ENCODE data around the gene CHST11.
"Not testable (repeated sequence)": the region's sequence is repeated elsewhere in the genome, so short reads cannot be mapped to it uniquely, and the experiment has no call there.

CHST11 gene

GRCh38 chr12:104532636-104533035, 75.9 kb downstream of the CHST11 start:
- DNase-seq: no peak

GRCh38 chr12:104533134-104533533, 76.4 kb downstream of the CHST11 start:
- DNase-seq: no peak

GRCh38 chr12:104534162-104534856, 77.6 kb downstream of the CHST11 start:
- DNase-seq: no peak

- no peak for DNase-seq
Observed at GRCh38 chr12:104534857-104535248, 78.1 kb downstream of the CHST11 start.

- no peak for DNase-seq
Observed at GRCh38 chr12:104535369-104535768, 78.6 kb downstream of the CHST11 start.

GRCh38 chr12:104536841-104537240, 80.1 kb downstream of the CHST11 start:
- no peak for DNase-seq

- no peak for DNase-seq
Observed at GRCh38 chr12:104538056-104538455, 81.3 kb downstream of the CHST11 start.

GRCh38 chr12:104538891-104539462, 82.2 kb downstream of the CHST11 start:
- DNase-seq: no peak

GRCh38 chr12:104544836-104545235, 88.1 kb downstream of the CHST11 start:
- DNase-seq: no peak

GRCh38 chr12:104546575-104546974, 89.8 kb downstream of the CHST11 start:
- no peak for DNase-seq

GRCh38 chr12:104547235-104547634, 90.5 kb downstream of the CHST11 start:
- no peak for DNase-seq

- no peak for DNase-seq
Observed at GRCh38 chr12:104549815-104550480, 93.2 kb downstream of the CHST11 start.

GRCh38 chr12:104551313-104551931, 94.7 kb downstream of the CHST11 start:
- no peak for DNase-seq

- no peak for DNase-seq
Observed at GRCh38 chr12:104553421-104553820, 96.7 kb downstream of the CHST11 start.

- no peak for DNase-seq
Observed at GRCh38 chr12:104555648-104556047, 98.9 kb downstream of the CHST11 start.

GRCh38 chr12:104557488-104558195, 100.9 kb downstream of the CHST11 start:
- DNase-seq: no peak

- DNase-seq: no peak
Observed at GRCh38 chr12:104560881-104561280, 104.1 kb downstream of the CHST11 start.

GRCh38 chr12:104562763-104563162, 106.0 kb downstream of the CHST11 start:
- no peak for DNase-seq

GRCh38 chr12:104564662-104565061, 107.9 kb downstream of the CHST11 start:
- not testable (repeated sequence) for DNase-seq

- DNase-seq: no peak
Observed at GRCh38 chr12:104565606-104566243, 109.0 kb downstream of the CHST11 start.

- DNase-seq: no peak
Observed at GRCh38 chr12:104566244-104566993, 109.7 kb downstream of the CHST11 start.

Data from activated effector memory CD4-positive, alpha-beta T cell treated with Interleukin-2 at 50 U/mL for 16 hours (primary cell).